GM18519 (cell line): ENCODE measurements around the gene SPATA2.
"Not testable (repeated sequence)": the region's sequence is repeated elsewhere in the genome, so short reads cannot be mapped to it uniquely, and the experiment has no call there.

Source experiments
- ATAC-seq: cut with Tn5 transposase; IDR thresholded peaks from one replicate; pipeline ENCODE4 v1.9.1; 2021; ENCODE audit warnings: mild to moderate bottlenecking, moderate library complexity; ENCODE audit not compliant: unreplicated experiment, low FRiP score

Gene SPATA2

GRCh38 chr20:49863666-49864065 is 51.7 kb downstream of the SPATA2 start:
- no peak for ATAC-seq

GRCh38 chr20:49862607-49863200 is 52.6 kb downstream of the SPATA2 start:
- no peak for ATAC-seq

DNA sequence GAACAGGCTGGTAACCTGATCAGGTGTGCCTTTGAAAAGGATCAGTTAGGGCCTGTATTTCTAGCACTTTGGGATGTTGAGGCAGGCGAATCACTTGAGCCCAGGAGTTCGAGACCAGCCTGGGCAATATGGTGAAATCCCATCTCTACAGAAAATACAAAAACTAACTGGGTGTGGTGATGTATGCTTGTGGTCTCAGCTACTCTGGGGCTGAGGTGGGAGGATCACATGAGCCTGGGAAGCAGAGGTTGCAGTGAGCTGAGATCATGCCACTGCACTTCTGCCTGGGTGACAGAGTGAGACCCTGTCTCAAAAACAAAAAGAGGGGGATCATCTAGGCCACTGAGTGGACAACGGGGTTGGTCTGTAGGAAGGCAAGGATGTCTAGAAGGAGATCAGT is 54.1 kb downstream of the SPATA2 start:
- ATAC-seq = not testable (repeated sequence)

DNA sequence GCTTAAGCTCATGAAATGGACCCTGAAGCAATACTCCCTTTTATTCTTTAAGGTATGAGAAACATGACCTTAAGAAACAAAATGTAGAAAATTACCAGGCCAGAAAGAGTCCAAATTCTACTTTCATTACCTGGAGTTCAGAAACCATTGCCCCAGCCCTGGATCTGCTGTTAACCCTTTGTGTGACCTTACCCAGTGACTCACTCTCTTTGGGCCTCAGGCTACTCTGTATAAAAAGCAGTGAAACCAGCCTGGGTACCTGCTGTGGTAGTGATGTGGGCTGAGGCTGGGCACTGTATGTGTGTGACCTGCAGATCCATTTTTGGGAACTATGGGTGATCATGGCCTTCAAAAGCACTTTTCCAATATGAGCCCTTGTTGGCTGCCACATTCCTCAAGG is 55.5 kb downstream of the SPATA2 start:
- no peak for ATAC-seq

GRCh38 chr20:49859011-49859410 is 56.3 kb downstream of the SPATA2 start:
- ATAC-seq = no peak

- no peak for ATAC-seq
Observed at GRCh38 chr20:49858076-49858585, 57.2 kb downstream of the SPATA2 start.

- ATAC-seq = no peak
Observed at GRCh38 chr20:49856904-49857303, 58.4 kb downstream of the SPATA2 start.

- no peak for ATAC-seq
Observed at GRCh38 chr20:49854190-49854875, 61.0 kb downstream of the SPATA2 start.

DNA sequence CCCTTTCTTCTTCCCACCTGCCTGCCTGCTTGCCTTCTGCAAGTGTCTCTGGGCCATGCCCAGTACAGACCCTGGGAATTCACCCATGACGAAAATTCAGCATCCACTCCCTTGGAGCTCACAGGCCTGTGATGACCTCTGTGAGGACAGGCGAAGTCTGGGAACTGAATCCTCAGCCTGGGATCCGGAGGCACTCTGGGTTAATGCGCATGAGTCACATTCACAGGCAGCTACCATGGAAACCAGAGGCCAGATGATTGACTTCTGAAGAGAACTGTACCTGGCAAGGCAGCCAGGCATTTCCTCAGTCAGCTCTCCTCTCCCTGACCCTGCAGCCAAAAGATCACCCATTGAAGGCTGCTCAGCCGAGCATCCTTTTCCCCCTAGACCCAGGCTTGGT is 61.7 kb downstream of the SPATA2 start:
- ATAC-seq = no peak
